ENCODE measurements around the gene CHCHD3.

GRCh38 chr7:132750096-132750495 is 331.8 kb downstream of the CHCHD3 start:
- TF ChIP-seq CTCF (IDR thresholded peaks at IDR 0.05) (no peak), POLR2A (IDR thresholded peaks at IDR 0.05) (no peak), POLR2AphosphoS5 (IDR thresholded peaks at IDR 0.05; ENCODE audit: insufficient read depth in 1 of 2, low read depth in 1 of 2) (no peak)

All from vagina (tissue), 2 donors.